Esophagus (tissue), 2 donors: Measurements from ENCODE around the gene TRMU. TPM values are rescaled to one million over a fixed set of nuclear protein-coding genes. Genes with fewer than 3 reads are reported as not detected.

Experiments used
- H3K27ac ChIP-seq, 2 donors: one replicate each; pipeline ENCODE4 v1.5.1; 2013; ENCODE audit warnings: low read depth in 2 of 2, mild to moderate bottlenecking in 2 of 2, inconsistent platforms in 1 of 2, low read length in 1 of 2, moderate library complexity in 1 of 2
- H3K27me3 ChIP-seq, 2 donors: one replicate each; pipeline ENCODE4 v1.6.1; 2013; ENCODE audit warnings: low read length in 2 of 2, control low read depth in 1 of 2, mild to moderate bottlenecking in 1 of 2; ENCODE audit not compliant: insufficient read depth in 2 of 2, control insufficient read depth in 1 of 2
- H3K36me3 ChIP-seq, 2 donors: one replicate each; pipeline ENCODE4 v1.6.1; 2013; ENCODE audit warnings: low read length in 1 of 2; ENCODE audit not compliant: control insufficient read depth in 2 of 2, insufficient read depth in 2 of 2
- H3K4me1 ChIP-seq, 2 donors: one replicate each; pipeline ENCODE4 v1.6.1; 2013; ENCODE audit warnings: low read length in 1 of 2; ENCODE audit not compliant: control insufficient read depth in 2 of 2, insufficient read depth in 2 of 2
- H3K4me3 ChIP-seq, 2 donors: one replicate each; pipeline ENCODE4 v1.5.1; 2013; ENCODE audit warnings: low read length in 2 of 2, mild to moderate bottlenecking in 2 of 2, low read depth in 1 of 2, moderate library complexity in 1 of 2
- H3K9me3 ChIP-seq, 2 donors: one replicate each; pipeline ENCODE4 v1.6.1; 2013; ENCODE audit warnings: mild to moderate bottlenecking in 2 of 2, low read depth in 1 of 2, low read length in 1 of 2, moderate library complexity in 1 of 2; ENCODE audit not compliant: control insufficient read depth in 2 of 2, insufficient read depth in 1 of 2
- WGBS, 2 donors: extraction: QIAGEN DNeasy Blood & Tissue Kit; methylation state at CpG; one replicate each; pipeline ENCODE4 v1.1.7; 2013; 5-methylcytosine and 5-hydroxymethylcytosine counted together
- polyA plus RNA-seq, 2 donors: library from polyadenylated mRNA; stranded (reverse); fragments of 200-250 nt; gene quantifications; one replicate each; pipeline ENCODE4 v1.2.3, GENCODE V29; 2013
- donor health status: healthy with polysubstance abuse.
- donor health status: Bipolar disorder and iron deficiency.

TRMU gene
- polyA plus RNA-seq, 2 donors: 24.3 to 32.4 TPM

GRCh38 chr22:46348099-46348695 lies 12.7 kb downstream of the TRMU start:
- WGBS, 2 donors: 92 to 93% methylated on average over 15 of the region's 15 CpGs
- Histone ChIP-seq H3K4me3 (no peak overlapping the region), H3K4me1 (peaks cover 0 to 7% of the 10 kb centered on the region in 2 donors), H3K9me3 (no peaks in the 10 kb centered on the region), H3K27me3 (no peaks in the 10 kb centered on the region), H3K27ac (no peak overlapping the region), H3K36me3 (peaks cover 23 to 53% of the 10 kb centered on the region in 2 donors)

- H3K4me3 ChIP-seq: no peak overlapping the region
- peaks cover 28 to 58% of the 10 kb centered on the region in 2 donors for H3K36me3 ChIP-seq
- H3K27ac ChIP-seq: no peak overlapping the region
- peaks cover 0 to 14% of the 10 kb centered on the region in 2 donors for H3K4me1 ChIP-seq
- H3K9me3 ChIP-seq: no peaks in the 10 kb centered on the region
- no peaks in the 10 kb centered on the region for H3K27me3 ChIP-seq
- WGBS, 2 donors: 74 to 85% methylated on average over 18 of the region's 18 CpGs
Measured at GRCh38 chr22:46349238-46349637, 13.7 kb downstream of the TRMU start.

- WGBS, 2 donors: 72 to 79% methylated on average over 6 of the region's 6 CpGs
- no peaks in the 10 kb centered on the region for H3K9me3 ChIP-seq
- H3K4me3 ChIP-seq: no peak overlapping the region
- H3K27me3 ChIP-seq: no peaks in the 10 kb centered on the region
- H3K4me1 ChIP-seq: peaks cover 0 to 14% of the 10 kb centered on the region in 2 donors
- peaks cover 24 to 62% of the 10 kb centered on the region in 2 donors for H3K36me3 ChIP-seq
- no peak overlapping the region for H3K27ac ChIP-seq
Measured at GRCh38 chr22:46349681-46350080, 14.2 kb downstream of the TRMU start.

DNA sequence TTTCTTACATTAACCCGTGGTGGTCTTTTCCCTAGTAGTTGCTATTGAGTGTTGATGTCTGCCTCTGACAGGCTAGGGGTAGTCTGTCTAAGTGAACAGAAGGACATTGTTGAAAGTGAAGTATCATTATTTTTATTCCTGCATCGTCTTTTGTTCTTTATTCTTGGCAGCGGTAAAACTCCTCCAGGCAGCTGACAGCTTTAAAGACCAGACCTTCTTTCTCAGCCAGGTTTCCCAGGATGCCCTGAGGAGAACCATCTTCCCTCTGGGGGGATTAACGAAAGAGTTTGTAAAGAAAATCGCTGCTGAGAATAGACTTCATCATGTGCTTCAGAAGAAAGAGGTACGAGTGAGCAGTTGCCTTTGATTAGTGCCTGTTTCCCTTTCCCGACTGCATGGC lies 14.6 kb downstream of the TRMU start:
- Histone ChIP-seq H3K4me1 (peaks cover 0 to 14% of the 10 kb centered on the region in 2 donors), H3K4me3 (no peak overlapping the region), H3K36me3 (peaks cover 24 to 65% of the 10 kb centered on the region in 2 donors), H3K27me3 (no peaks in the 10 kb centered on the region), H3K9me3 (no peaks in the 10 kb centered on the region), H3K27ac (no peak overlapping the region)
- 74 to 80% methylated on average over 7 of the region's 7 CpGs for WGBS, 2 donors

DNA sequence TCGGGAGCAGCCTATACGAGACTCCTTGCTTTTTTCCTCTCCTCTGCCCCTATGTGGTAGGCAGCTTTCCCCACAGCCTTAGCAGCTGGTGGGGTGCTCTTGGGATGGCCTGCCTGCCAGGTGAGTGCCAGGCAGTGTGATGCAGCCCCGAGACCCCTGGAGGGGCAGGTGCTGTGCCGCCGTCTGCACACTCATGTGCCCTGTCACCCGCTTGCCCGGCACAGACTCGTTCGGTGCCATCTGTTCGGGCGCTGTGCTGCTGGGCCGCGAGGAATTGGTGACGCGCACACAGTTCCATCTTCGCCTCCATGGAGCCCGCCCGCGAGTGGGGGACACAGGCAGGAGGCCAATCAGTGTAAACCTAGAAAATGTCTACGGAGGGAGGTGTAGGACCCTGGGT lies 15.1 kb downstream of the TRMU start:
- Histone ChIP-seq H3K4me3 (no peak overlapping the region), H3K9me3 (no peaks in the 10 kb centered on the region), H3K27me3 (no peaks in the 10 kb centered on the region), H3K36me3 (peaks cover 24 to 69% of the 10 kb centered on the region in 2 donors), H3K4me1 (peaks cover 0 to 16% of the 10 kb centered on the region in 2 donors), H3K27ac (no peak overlapping the region)
- 95% methylated on average over 20 of the region's 20 CpGs for WGBS, 2 donors

DNA sequence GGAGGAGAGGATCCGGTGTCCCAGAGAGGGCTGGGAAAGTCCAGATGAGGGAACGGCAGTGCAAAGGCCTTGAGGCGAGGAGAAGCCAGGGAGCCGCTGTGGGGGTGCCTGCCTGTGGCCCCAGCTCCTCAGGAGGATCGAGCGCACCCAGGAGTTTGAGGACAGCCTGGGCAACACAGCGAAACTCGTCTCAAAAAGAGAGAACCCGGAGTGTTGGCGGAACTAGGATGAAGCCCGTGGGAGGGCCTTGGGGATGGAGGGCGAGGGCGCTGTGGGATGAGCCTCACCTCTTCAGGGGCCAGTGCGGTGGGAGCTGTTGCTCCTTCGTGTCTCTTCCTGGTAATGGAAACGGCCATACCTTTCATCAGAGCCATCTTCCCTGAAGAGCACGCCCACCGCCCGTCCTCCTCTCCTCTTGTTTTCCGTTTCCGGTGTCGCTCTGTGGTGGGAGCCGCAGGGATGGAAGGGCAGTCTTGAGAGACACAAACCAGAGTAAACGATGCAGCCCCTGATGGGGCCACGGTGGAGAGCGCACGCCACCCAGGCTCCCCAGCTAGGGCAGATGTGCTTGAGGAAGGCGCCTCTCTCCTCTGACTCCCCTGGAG lies 15.7 kb downstream of the TRMU start:
- Histone ChIP-seq H3K4me1 (peaks cover 0 to 19% of the 10 kb centered on the region in 2 donors), H3K36me3 (peaks cover 24 to 75% of the 10 kb centered on the region in 2 donors), H3K27ac (no peak overlapping the region), H3K27me3 (no peaks in the 10 kb centered on the region), H3K9me3 (no peaks in the 10 kb centered on the region), H3K4me3 (no peak overlapping the region)
- 86 to 93% methylated on average over 28 of the region's 28 CpGs for WGBS, 2 donors

DNA sequence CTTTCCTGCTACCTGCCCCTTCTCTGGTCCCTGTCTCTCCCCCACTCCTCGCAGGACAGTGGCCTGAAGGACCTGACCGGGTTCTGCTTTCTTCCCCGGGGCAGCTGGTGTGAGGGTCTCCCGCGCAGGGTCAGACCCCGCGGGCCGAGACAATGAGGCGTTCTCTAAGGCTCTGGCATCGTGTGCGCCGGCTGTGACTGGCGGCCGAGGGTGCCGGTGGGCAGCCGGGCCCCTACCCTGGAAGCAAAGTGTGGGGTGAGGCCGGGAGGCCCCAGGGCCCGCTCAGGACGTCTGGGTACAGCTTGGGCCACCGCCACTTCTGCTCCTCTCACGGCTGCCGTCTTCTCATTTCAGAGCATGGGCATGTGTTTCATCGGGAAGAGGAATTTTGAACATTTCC lies 16.3 kb downstream of the TRMU start:
- Histone ChIP-seq H3K36me3 (peaks cover 20 to 76% of the 10 kb centered on the region in 2 donors), H3K9me3 (no peaks in the 10 kb centered on the region), H3K27ac (no peak overlapping the region), H3K4me1 (peaks cover 0 to 19% of the 10 kb centered on the region in 2 donors), H3K27me3 (no peaks in the 10 kb centered on the region), H3K4me3 (no peak overlapping the region)
- 88 to 91% methylated on average over 23 of the region's 23 CpGs for WGBS, 2 donors

GRCh38 chr22:46352276-46352675 lies 16.8 kb downstream of the TRMU start:
- WGBS, 2 donors: 77% methylated on average over 10 of the region's 10 CpGs
- H3K36me3 ChIP-seq: peaks cover 20 to 79% of the 10 kb centered on the region in 2 donors
- no peak overlapping the region for H3K27ac ChIP-seq
- H3K9me3 ChIP-seq: no peaks in the 10 kb centered on the region
- peaks cover 0 to 19% of the 10 kb centered on the region in 2 donors for H3K4me1 ChIP-seq
- H3K4me3 ChIP-seq: no peak overlapping the region
- H3K27me3 ChIP-seq: no peaks in the 10 kb centered on the region

DNA sequence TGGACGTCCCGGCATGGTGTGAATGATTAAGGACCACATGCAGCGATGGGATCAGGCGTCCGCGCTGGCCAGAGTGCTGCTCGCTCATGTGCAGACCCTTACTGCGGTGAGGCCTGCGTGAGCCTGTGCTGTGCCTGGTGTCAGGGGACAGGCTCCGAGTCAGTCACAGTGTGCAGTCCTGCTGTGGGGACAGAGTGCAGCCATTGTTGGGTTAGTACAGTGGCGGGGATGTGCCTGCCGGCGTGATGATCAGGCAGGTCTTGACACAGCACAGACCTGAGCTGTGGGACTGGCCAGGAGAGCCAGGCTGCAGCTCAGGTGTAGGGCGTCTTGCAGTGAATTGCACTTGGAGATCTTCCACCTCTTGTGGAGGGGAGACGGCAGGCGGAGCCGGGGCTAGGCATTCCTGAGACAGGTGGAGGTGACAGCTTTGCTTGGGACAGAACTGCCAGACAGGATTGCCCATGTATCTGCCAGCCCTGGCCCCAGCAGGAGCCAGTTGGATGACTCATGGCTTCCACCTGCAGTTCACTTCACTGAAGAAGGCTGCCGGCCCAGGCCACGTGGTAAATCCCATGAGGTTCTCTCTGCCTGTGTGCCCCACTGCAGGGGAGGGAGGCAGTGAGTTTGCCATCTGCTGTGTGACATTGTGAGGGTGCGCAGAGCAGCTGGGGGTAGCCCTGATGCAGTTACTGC lies 17.3 kb downstream of the TRMU start:
- Histone ChIP-seq H3K4me3 (no peak overlapping the region), H3K27ac (peak overlapping the region; percentile 35 to 56), H3K36me3 (peaks cover 20 to 78% of the 10 kb centered on the region in 2 donors), H3K27me3 (no peaks in the 10 kb centered on the region), H3K9me3 (no peaks in the 10 kb centered on the region), H3K4me1 (peaks cover 0 to 19% of the 10 kb centered on the region in 2 donors)
- 54 to 66% methylated on average over 20 of the region's 20 CpGs for WGBS, 2 donors
